Endothelial cell of umbilical vein (primary cell): Measurements from ENCODE around the gene YAP1. TPM values are rescaled to one million over a fixed set of nuclear protein-coding genes. Genes with fewer than 3 reads are reported as not detected.

Experiments
- BruUV-seq: library from RNA; stranded (reverse); fragments of 400-500 nt; replicated peaks from 2 replicates; lab custom pipeline; 2021; lab: Mats Ljungman, UMichigan
- CTCF ChIA-PET: fragments of 300-600, 350-600 bp; sonication (Branson Sonifier 250); formaldehyde crosslinking; loops from one replicate; lab custom pipeline; 2021; ENCODE audit warnings: antibody characterized with exemption, inconsistent platforms; lab: Charles Lee
- POLR2A ChIA-PET: fragments of 300-600, 350-600 bp; sonication (Branson Sonifier 250); formaldehyde crosslinking; loops from one replicate; lab custom pipeline; 2021; ENCODE audit warnings: antibody characterized with exemption, inconsistent platforms; lab: Charles Lee
- DNase-seq: peaks from one replicate; pipeline ENCODE4 v3.0.0-alpha.2; 2011; ENCODE audit warnings: low read depth, low spot score
- FAIRE-seq: peaks from 2 replicates; lab custom pipeline; 2011; peaks lifted over from hg19 to GRCh38; lab: Jason Lieb, UNC
- H2AFZ ChIP-seq: 2 replicates; pipeline ENCODE4 v1.6.0; 2012; ENCODE audit warnings: low read depth, low read length, control low read depth, inconsistent platforms
- H3K27ac ChIP-seq: 2 replicates; pipeline ENCODE4 v1.5.1; 2011; ENCODE audit warnings: low read depth, mild to moderate bottlenecking, control low read depth, low read length, moderate library complexity; ENCODE audit not compliant: insufficient read depth
- H3K27me3 ChIP-seq, 2 experiments: 2 replicates each; pipeline versions ENCODE4 v1.6.0 to v1.6.1; 2011; ENCODE audit warnings: low read length in 2 of 2, mixed read lengths in 1 of 2; ENCODE audit not compliant: control insufficient read depth in 2 of 2, insufficient read depth in 2 of 2
- H3K36me3 ChIP-seq, 2 experiments: 2 replicates in 1 of 2; 3 replicates in 1 of 2; pipeline ENCODE4 v1.5.1; 2011; ENCODE audit warnings: low read length in 2 of 2, mild to moderate bottlenecking in 1 of 2, moderate library complexity in 1 of 2; ENCODE audit not compliant: control insufficient read depth in 2 of 2, insufficient read depth in 2 of 2; ENCODE audit errors: extremely low read depth in 1 of 2
- H3K4me1 ChIP-seq: 3 replicates; pipeline ENCODE4 v1.5.1; 2011; ENCODE audit warnings: mild to moderate bottlenecking, low read length; ENCODE audit not compliant: control insufficient read depth, insufficient read depth; ENCODE audit errors: extremely low read depth
- H3K4me2 ChIP-seq: 2 replicates; pipeline ENCODE4 v1.6.1; 2011; ENCODE audit warnings: low read length, control low read depth, mixed read lengths; ENCODE audit not compliant: insufficient read depth
- H3K4me3 ChIP-seq, 3 experiments: fragments of 200-600 bp in 1 of 3; sonication (generic), shearing (Covaris generic) in 1 of 3; replicated peaks in 1 of 3; 2 replicates each; pipeline ENCODE4 v1.5.1; 2011 to 2016; ENCODE audit warnings: control low read depth in 3 of 3, low read length in 3 of 3, mild to moderate bottlenecking in 2 of 3, inconsistent platforms in 1 of 3, low read depth in 1 of 3, moderate library complexity in 1 of 3; ENCODE audit not compliant: insufficient read depth in 1 of 3
- H3K79me2 ChIP-seq: 2 replicates; pipeline ENCODE4 v1.6.0; 2012; ENCODE audit warnings: low read length, inconsistent platforms; ENCODE audit not compliant: control insufficient read depth, insufficient read depth
- H3K9ac ChIP-seq: replicated peaks from 2 replicates; pipeline ENCODE3; 2011; ENCODE audit warnings: low read length, control low read depth; ENCODE audit not compliant: insufficient read depth; ENCODE audit errors: extremely low read depth
- H3K9me1 ChIP-seq: replicated peaks from 3 replicates; pipeline ENCODE4 v1.6.0; 2011; ENCODE audit warnings: mild to moderate bottlenecking, low read length; ENCODE audit not compliant: control insufficient read depth, insufficient read depth; ENCODE audit errors: extremely low read depth
- H3K9me3 ChIP-seq: replicated peaks from 2 replicates; pipeline ENCODE4 v1.5.1; 2012; ENCODE audit warnings: low read length, inconsistent platforms; ENCODE audit not compliant: control insufficient read depth, insufficient read depth
- H4K20me1 ChIP-seq: replicated peaks from 2 replicates; pipeline ENCODE3; 2011; ENCODE audit warnings: mild to moderate bottlenecking, low read length; ENCODE audit not compliant: control insufficient read depth, insufficient read depth; ENCODE audit errors: extremely low read depth
- FOS ChIP-seq: IDR thresholded peaks from 2 replicates; pipeline ENCODE4 v1.6.1; 2011; ENCODE audit warnings: mild to moderate bottlenecking, low read length, moderate library complexity, borderline replicate concordance; ENCODE audit not compliant: insufficient read depth
- JUN ChIP-seq: IDR thresholded peaks from 2 replicates; pipeline ENCODE4 v1.6.1; 2011; ENCODE audit warnings: borderline replicate concordance, low read depth; ENCODE audit not compliant: insufficient read length, insufficient read depth
- MYC ChIP-seq: IDR thresholded peaks from one replicate; pipeline ENCODE4 v1.6.1; 2011; ENCODE audit warnings: mild to moderate bottlenecking, low read depth, low read length
- POLR2AphosphoS5 ChIP-seq: IDR thresholded peaks from 2 replicates; pipeline ENCODE4 v1.6.1; 2012; ENCODE audit warnings: low read depth, mild to moderate bottlenecking, control low read depth, low read length, moderate library complexity; ENCODE audit not compliant: insufficient read depth
- dilution Hi-C: fragments of 300-500 bp; cut with MboI; formaldehyde crosslinking; loops from one replicate; pipeline ENCODE4 v1.15.0; 2019; ENCODE audit warnings: low sequenced_read_pairs; ENCODE audit not compliant: extremely low pct_ligation_motif_present
- intact Hi-C: fragments of 100-400 bp; cut with micrococcal nuclease; formaldehyde crosslinking; loops from one replicate; pipeline ENCODE4 v1.10.0; 2022
- polyA plus RNA-seq, 4 experiments: library from polyadenylated mRNA; depleted of rRNA in 3 of 4; stranded (reverse) in 3 of 4; unstranded in 1 of 4; fragments of >200 nt; gene quantifications; 2 replicates each; pipeline versions ENCODE4 v1.2.1 to v1.2.3, GENCODE V29; 2011 to 2012; ENCODE audit warnings: missing spikeins in 1 of 4
- total RNA-seq: library from RNA; stranded (reverse); gene quantifications from 2 replicates; pipeline ENCODE4 v1.2.3, GENCODE V29; 2021
- TF ChIP-seq, protein P1 (sequence below), 2 donors: IDR thresholded peaks; 1 replicate in 1 of 2; 2 replicates in 1 of 2; pipeline ENCODE4 v1.5.1; 2011; ENCODE audit warnings: low read length in 2 of 2, mild to moderate bottlenecking in 2 of 2, moderate library complexity in 2 of 2, control low read depth in 1 of 2, inconsistent platforms in 1 of 2, low read depth in 1 of 2; ENCODE audit not compliant: insufficient read depth in 1 of 2; ENCODE audit errors: extremely low read depth in 1 of 2
- TF ChIP-seq, protein P2 (sequence below): IDR thresholded peaks from 2 replicates; pipeline ENCODE4 v1.6.1; 2011; ENCODE audit not compliant: insufficient read depth, insufficient read length

Gene YAP1
- total and polyA plus RNA-seq, 2 donors (not counting 3 experiments of a cell fraction or from before 2014, with no cell fraction given): 32.6 to 48.9 TPM

DNA sequence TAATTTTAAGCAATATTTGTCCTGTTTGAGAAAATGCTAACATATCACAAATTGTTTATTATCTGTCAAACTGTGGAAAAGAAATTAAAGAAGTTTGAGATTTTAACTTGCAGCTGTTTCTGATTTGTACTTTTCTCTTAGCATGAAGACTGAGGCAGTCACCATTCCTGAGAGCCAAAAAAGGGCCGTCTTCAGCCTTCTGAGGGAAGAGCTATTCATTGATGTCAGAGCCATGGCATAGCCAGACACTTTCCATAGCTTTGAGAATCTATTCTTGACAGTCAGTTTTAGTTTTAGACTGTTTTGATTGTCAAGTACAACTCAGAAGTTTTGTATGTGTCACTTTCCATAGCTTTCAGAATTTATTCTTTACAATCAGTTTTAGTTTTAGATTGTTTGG lies 32.1 kb downstream of the YAP1 start:
- Histone ChIP-seq H3K9me1 (no peaks in the 10 kb centered on the region), H4K20me1 (peaks cover 11% of the 10 kb centered on the region), H3K9ac (no peak overlapping the region), H3K36me3 (no peaks in the 10 kb centered on the region), H3K4me2 (no peak overlapping the region), H2AFZ (no peak overlapping the region), H3K79me2 (peaks cover 4% of the 10 kb centered on the region), H3K27ac (no peak overlapping the region), H3K9me3 (no peaks in the 10 kb centered on the region), H3K4me1 (peaks cover 4% of the 10 kb centered on the region), H3K4me3 (no peak overlapping the region), H3K27me3 (no peaks in the 10 kb centered on the region)
- ChIA-PET CTCF (interaction anchor here (1.1 kb wide), 1 partner anchor 9 kb away, joined by 5 read pairs; no protein-coding TSS in a partner anchor), POLR2A (no interaction called here)
- intact Hi-C loops: no loop called here
- DNase-seq: no peak
- FAIRE-seq: no peak
- no peak for TF ChIP-seq FOS
- TF ChIP-seq, protein P1, sequence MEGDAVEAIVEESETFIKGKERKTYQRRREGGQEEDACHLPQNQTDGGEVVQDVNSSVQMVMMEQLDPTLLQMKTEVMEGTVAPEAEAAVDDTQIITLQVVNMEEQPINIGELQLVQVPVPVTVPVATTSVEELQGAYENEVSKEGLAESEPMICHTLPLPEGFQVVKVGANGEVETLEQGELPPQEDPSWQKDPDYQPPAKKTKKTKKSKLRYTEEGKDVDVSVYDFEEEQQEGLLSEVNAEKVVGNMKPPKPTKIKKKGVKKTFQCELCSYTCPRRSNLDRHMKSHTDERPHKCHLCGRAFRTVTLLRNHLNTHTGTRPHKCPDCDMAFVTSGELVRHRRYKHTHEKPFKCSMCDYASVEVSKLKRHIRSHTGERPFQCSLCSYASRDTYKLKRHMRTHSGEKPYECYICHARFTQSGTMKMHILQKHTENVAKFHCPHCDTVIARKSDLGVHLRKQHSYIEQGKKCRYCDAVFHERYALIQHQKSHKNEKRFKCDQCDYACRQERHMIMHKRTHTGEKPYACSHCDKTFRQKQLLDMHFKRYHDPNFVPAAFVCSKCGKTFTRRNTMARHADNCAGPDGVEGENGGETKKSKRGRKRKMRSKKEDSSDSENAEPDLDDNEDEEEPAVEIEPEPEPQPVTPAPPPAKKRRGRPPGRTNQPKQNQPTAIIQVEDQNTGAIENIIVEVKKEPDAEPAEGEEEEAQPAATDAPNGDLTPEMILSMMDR (IDR thresholded peaks at IDR 0.05; ENCODE audit: extremely low read depth in 1 of 2, insufficient read depth in 1 of 2, low read depth in 1 of 2, low read length in 2 of 2): no peak
- TF ChIP-seq, protein P2, sequence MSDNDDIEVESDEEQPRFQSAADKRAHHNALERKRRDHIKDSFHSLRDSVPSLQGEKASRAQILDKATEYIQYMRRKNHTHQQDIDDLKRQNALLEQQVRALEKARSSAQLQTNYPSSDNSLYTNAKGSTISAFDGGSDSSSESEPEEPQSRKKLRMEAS: no peak
- dilution Hi-C loops: no loop called here
- BruUV-seq: no TSS peak

DNA sequence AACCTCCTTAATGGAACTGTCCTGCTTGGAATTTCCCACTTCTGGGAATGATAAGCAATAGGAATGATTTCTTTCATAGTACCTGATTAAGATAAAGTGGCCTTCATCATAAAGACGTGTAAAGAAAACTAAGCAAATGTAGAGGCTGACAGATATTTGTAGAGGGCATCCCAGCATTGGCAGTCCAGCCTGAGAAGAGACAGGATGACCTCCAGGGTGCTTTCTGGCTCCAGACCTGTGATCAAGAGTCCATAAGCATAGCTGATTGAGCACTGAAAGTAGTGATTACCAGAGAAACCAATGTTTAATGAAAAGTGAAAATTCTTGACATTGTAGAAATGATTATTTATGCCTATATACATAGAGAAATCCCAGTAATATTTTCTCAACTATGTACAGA lies 33.6 kb downstream of the YAP1 start:
- Histone ChIP-seq H2AFZ (no peak overlapping the region), H3K4me3 (no peak overlapping the region), H3K4me2 (no peak overlapping the region), H3K27me3 (no peaks in the 10 kb centered on the region), H3K79me2 (no peaks in the 10 kb centered on the region), H3K9me1 (no peaks in the 10 kb centered on the region), H3K27ac (no peak overlapping the region), H3K9me3 (no peaks in the 10 kb centered on the region), H3K4me1 (peaks cover 4% of the 10 kb centered on the region), H3K36me3 (no peaks in the 10 kb centered on the region), H3K9ac (no peak overlapping the region), H4K20me1 (peaks cover 19% of the 10 kb centered on the region)
- DNase-seq: no peak
- intact Hi-C loops (no loop called here), dilution Hi-C loops (no loop called here)
- no TSS peak for BruUV-seq
- ChIA-PET POLR2A (no interaction called here), CTCF (interaction anchor here (1.0 to 1.1 kb wide), 2 partner anchors 10 to 17 kb away, joined by 3 read pairs; no protein-coding TSS in a partner anchor)
- no peak for FAIRE-seq
- no peak for TF ChIP-seq FOS
- TF ChIP-seq, protein P2: no peak
- TF ChIP-seq POLR2AphosphoS5: no peak
- TF ChIP-seq, protein P1 (IDR thresholded peaks at IDR 0.05; ENCODE audit: extremely low read depth in 1 of 2, insufficient read depth in 1 of 2, low read depth in 1 of 2, low read length in 2 of 2): no peak
- no peak for TF ChIP-seq JUN
- TF ChIP-seq MYC: no peak
